ENCODE data around the gene GGPS1.

DNA sequence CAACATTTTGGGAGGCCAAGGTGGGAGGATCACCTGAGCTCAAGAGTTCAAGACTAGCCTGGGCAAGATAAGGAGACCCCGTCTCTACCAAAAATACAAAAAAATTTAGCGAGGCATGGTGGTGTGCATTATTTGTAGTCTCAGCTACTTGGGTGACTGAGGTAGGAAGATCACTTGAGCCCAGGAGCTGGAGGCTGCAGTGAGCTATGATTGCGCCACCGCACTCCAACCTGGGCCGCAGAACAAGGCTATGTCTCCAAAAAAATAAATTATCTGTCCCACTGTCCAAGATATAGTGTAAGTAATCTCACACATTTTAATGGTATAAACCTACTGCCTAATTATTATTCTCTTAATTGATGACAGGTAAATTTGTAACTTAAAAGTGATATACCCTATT lies 13.2 kb upstream of the GGPS1 start:
- TF ChIP-seq, protein P1, sequence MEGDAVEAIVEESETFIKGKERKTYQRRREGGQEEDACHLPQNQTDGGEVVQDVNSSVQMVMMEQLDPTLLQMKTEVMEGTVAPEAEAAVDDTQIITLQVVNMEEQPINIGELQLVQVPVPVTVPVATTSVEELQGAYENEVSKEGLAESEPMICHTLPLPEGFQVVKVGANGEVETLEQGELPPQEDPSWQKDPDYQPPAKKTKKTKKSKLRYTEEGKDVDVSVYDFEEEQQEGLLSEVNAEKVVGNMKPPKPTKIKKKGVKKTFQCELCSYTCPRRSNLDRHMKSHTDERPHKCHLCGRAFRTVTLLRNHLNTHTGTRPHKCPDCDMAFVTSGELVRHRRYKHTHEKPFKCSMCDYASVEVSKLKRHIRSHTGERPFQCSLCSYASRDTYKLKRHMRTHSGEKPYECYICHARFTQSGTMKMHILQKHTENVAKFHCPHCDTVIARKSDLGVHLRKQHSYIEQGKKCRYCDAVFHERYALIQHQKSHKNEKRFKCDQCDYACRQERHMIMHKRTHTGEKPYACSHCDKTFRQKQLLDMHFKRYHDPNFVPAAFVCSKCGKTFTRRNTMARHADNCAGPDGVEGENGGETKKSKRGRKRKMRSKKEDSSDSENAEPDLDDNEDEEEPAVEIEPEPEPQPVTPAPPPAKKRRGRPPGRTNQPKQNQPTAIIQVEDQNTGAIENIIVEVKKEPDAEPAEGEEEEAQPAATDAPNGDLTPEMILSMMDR (IDR thresholded peaks at IDR 0.05; ENCODE audit: poor library complexity, severe bottlenecking), result no peak
- TF ChIP-seq EP300 (conservative IDR thresholded peaks at IDR 0.05; ENCODE audit: poor library complexity, severe bottlenecking), result no peak
- TF ChIP-seq POLR2AphosphoS5 (IDR thresholded peaks at IDR 0.05), result no peak
- TF ChIP-seq TAF1 (IDR thresholded peaks at IDR 0.05; ENCODE audit: low read depth), result no peak
- TF ChIP-seq EZH2 (IDR thresholded peaks at IDR 0.05; ENCODE audit: borderline replicate concordance, insufficient read depth, low read length, poor library complexity, severe bottlenecking), result no peak
- TF ChIP-seq RAD21 (conservative IDR thresholded peaks at IDR 0.05), result no peak
- TF ChIP-seq, protein P2, sequence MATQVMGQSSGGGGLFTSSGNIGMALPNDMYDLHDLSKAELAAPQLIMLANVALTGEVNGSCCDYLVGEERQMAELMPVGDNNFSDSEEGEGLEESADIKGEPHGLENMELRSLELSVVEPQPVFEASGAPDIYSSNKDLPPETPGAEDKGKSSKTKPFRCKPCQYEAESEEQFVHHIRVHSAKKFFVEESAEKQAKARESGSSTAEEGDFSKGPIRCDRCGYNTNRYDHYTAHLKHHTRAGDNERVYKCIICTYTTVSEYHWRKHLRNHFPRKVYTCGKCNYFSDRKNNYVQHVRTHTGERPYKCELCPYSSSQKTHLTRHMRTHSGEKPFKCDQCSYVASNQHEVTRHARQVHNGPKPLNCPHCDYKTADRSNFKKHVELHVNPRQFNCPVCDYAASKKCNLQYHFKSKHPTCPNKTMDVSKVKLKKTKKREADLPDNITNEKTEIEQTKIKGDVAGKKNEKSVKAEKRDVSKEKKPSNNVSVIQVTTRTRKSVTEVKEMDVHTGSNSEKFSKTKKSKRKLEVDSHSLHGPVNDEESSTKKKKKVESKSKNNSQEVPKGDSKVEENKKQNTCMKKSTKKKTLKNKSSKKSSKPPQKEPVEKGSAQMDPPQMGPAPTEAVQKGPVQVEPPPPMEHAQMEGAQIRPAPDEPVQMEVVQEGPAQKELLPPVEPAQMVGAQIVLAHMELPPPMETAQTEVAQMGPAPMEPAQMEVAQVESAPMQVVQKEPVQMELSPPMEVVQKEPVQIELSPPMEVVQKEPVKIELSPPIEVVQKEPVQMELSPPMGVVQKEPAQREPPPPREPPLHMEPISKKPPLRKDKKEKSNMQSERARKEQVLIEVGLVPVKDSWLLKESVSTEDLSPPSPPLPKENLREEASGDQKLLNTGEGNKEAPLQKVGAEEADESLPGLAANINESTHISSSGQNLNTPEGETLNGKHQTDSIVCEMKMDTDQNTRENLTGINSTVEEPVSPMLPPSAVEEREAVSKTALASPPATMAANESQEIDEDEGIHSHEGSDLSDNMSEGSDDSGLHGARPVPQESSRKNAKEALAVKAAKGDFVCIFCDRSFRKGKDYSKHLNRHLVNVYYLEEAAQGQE (IDR thresholded peaks at IDR 0.05; ENCODE audit: borderline replicate concordance), result no peak
